H9 (cell line): Measurements from ENCODE around the gene DUSP18. TPM values are rescaled to one million over a fixed set of nuclear protein-coding genes. Genes with fewer than 3 reads are reported as not detected.

Experiments used
- DNase-seq: peaks from one replicate; pipeline ENCODE4 v3.0.0-alpha.2; 2017
- H2AFZ ChIP-seq: one replicate; pipeline ENCODE4 v1.6.1; 2013; ENCODE audit warnings: mild to moderate bottlenecking, low read length, control low read depth, moderate library complexity
- H2AK5ac ChIP-seq: 2 replicates; pipeline ENCODE4 v1.6.1; 2013; ENCODE audit warnings: low read length, control low read depth, mixed read lengths; ENCODE audit not compliant: insufficient read length
- H2BK120ac ChIP-seq: one replicate; pipeline ENCODE4 v1.6.1; 2013; ENCODE audit warnings: low read depth, mild to moderate bottlenecking, low read length, control low read depth, inconsistent platforms; ENCODE audit not compliant: poor library complexity, severe bottlenecking
- H2BK12ac ChIP-seq: 2 replicates; pipeline ENCODE4 v1.6.1; 2013; ENCODE audit warnings: low read length, control low read depth, mixed read lengths, low read depth; ENCODE audit not compliant: insufficient read length
- H2BK15ac ChIP-seq: 2 replicates; pipeline ENCODE4 v1.6.1; 2013; ENCODE audit warnings: low read depth, low read length, control low read depth
- H2BK20ac ChIP-seq: one replicate; pipeline ENCODE4 v1.6.1; 2013; ENCODE audit warnings: low read depth, mild to moderate bottlenecking, low read length, control low read depth, inconsistent platforms; ENCODE audit not compliant: poor library complexity, severe bottlenecking
- H2BK5ac ChIP-seq: 2 replicates; pipeline ENCODE4 v1.6.1; 2013; ENCODE audit warnings: low read length, control low read depth, mixed read lengths; ENCODE audit not compliant: insufficient read length
- H3K14ac ChIP-seq: 2 replicates; pipeline ENCODE4 v1.6.1; 2013; ENCODE audit warnings: low read length, control low read depth; ENCODE audit not compliant: insufficient read depth
- H3K18ac ChIP-seq: 2 replicates; pipeline ENCODE4 v1.6.1; 2013; ENCODE audit warnings: low read depth, mild to moderate bottlenecking, mixed read lengths, low read length, control low read depth; ENCODE audit not compliant: insufficient read length
- H3K23ac ChIP-seq: 2 replicates; pipeline ENCODE4 v1.6.1; 2013; ENCODE audit warnings: low read length, control low read depth, mixed read lengths, low read depth; ENCODE audit not compliant: insufficient read length
- H3K23me2 ChIP-seq: 2 replicates; pipeline ENCODE4 v1.6.1; 2013; ENCODE audit warnings: low read depth, mild to moderate bottlenecking, mixed read lengths, low read length, control low read depth; ENCODE audit not compliant: insufficient read length, poor library complexity, severe bottlenecking
- H3K27ac ChIP-seq: 2 replicates; pipeline ENCODE4 v1.5.1; 2013; ENCODE audit warnings: low read length, control low read depth, mixed read lengths, low read depth; ENCODE audit not compliant: insufficient read length
- H3K27me3 ChIP-seq: 2 replicates; pipeline ENCODE4 v1.6.1; 2013; ENCODE audit warnings: low read length, control low read depth, inconsistent platforms; ENCODE audit not compliant: insufficient read depth
- H3K4ac ChIP-seq: 2 replicates; pipeline ENCODE4 v1.6.1; 2013; ENCODE audit warnings: low read depth, mild to moderate bottlenecking, control low read depth, inconsistent platforms, low read length, moderate library complexity
- H3K4me1 ChIP-seq: 2 replicates; pipeline ENCODE4 v1.6.1; 2013; ENCODE audit warnings: low read length, control low read depth, inconsistent platforms; ENCODE audit not compliant: insufficient read depth
- H3K4me2 ChIP-seq: 2 replicates; pipeline ENCODE4 v1.6.1; 2013; ENCODE audit warnings: low read length, control low read depth, mixed read lengths; ENCODE audit not compliant: insufficient read length, insufficient read depth
- H3K56ac ChIP-seq: 2 replicates; pipeline ENCODE4 v1.6.1; 2013; ENCODE audit warnings: low read depth, mild to moderate bottlenecking, mixed read lengths, low read length, control low read depth; ENCODE audit not compliant: insufficient read length
- H3K79me1 ChIP-seq: 2 replicates; pipeline ENCODE4 v1.6.1; 2013; ENCODE audit warnings: low read depth, mild to moderate bottlenecking, moderate library complexity, low read length, control low read depth, inconsistent platforms; ENCODE audit not compliant: insufficient read depth, poor library complexity, severe bottlenecking
- H3K79me2 ChIP-seq: 2 replicates; pipeline ENCODE4 v1.6.1; 2013; ENCODE audit warnings: low read length, control low read depth, inconsistent platforms; ENCODE audit not compliant: insufficient read depth
- H3K9ac ChIP-seq: 2 replicates; pipeline ENCODE4 v1.6.1; 2013; ENCODE audit warnings: low read length, control low read depth, mixed read lengths; ENCODE audit not compliant: insufficient read length; ENCODE audit errors: extremely low read depth
- H3K9me3 ChIP-seq: one replicate; pipeline ENCODE4 v1.6.1; 2013; ENCODE audit warnings: low read depth, low read length, inconsistent platforms; ENCODE audit not compliant: control insufficient read depth
- H3T11ph ChIP-seq: one replicate; pipeline ENCODE4 v1.6.1; 2013; ENCODE audit warnings: mild to moderate bottlenecking, low read length, control low read depth, inconsistent platforms
- H4K20me1 ChIP-seq: one replicate; pipeline ENCODE4 v1.6.1; 2013; ENCODE audit not compliant: control insufficient read depth, insufficient read length, insufficient read depth
- H4K5ac ChIP-seq: 2 replicates; pipeline ENCODE4 v1.6.1; 2013; ENCODE audit warnings: low read depth, mild to moderate bottlenecking, mixed read lengths, low read length, control low read depth; ENCODE audit not compliant: insufficient read length
- H4K8ac ChIP-seq: replicated peaks from 2 replicates; pipeline ENCODE4 v1.6.1; 2013; ENCODE audit warnings: low read length, control low read depth, mixed read lengths, low read depth; ENCODE audit not compliant: insufficient read length
- H4K91ac ChIP-seq: 2 replicates; pipeline ENCODE4 v1.6.1; 2013; ENCODE audit warnings: low read depth, mild to moderate bottlenecking, moderate library complexity, mixed read lengths, low read length, control low read depth; ENCODE audit not compliant: insufficient read length
- H3K27ac Mint-ChIP-seq, 3 experiments: 2 replicates in 2 of 3; 3 replicates in 1 of 3; pipeline ENCODE4 v1.8.0; 2020 to 2021; ENCODE audit warnings: mixed read lengths in 3 of 3, mild to moderate bottlenecking in 1 of 3, moderate library complexity in 1 of 3
- H3K27me3 Mint-ChIP-seq: 2 replicates; pipeline ENCODE4 v1.8.0; 2021; ENCODE audit warnings: low read depth, mild to moderate bottlenecking, moderate library complexity, mixed read lengths
- H3K36me3 Mint-ChIP-seq, 3 experiments: 2 replicates in 2 of 3; 3 replicates in 1 of 3; pipeline ENCODE4 v1.8.0; 2020 to 2021; ENCODE audit warnings: low read depth in 3 of 3, mixed read lengths in 3 of 3; ENCODE audit not compliant: insufficient read depth in 1 of 3
- H3K4me1 Mint-ChIP-seq, 2 experiments: 2 replicates each; pipeline ENCODE4 v1.8.0; 2020; ENCODE audit warnings: mixed read lengths in 2 of 2
- H3K4me3 Mint-ChIP-seq, 2 experiments: 2 replicates in 1 of 2; 3 replicates in 1 of 2; pipeline ENCODE4 v1.8.0; 2020 to 2021; ENCODE audit warnings: mild to moderate bottlenecking in 2 of 2, mixed read lengths in 2 of 2, moderate library complexity in 1 of 2
- H3K9me3 Mint-ChIP-seq, 2 experiments: 2 replicates in 1 of 2; 3 replicates in 1 of 2; pipeline ENCODE4 v1.8.0; 2020; ENCODE audit warnings: mild to moderate bottlenecking in 2 of 2, mixed read lengths in 2 of 2, moderate library complexity in 1 of 2
- WGBS: extraction: QIAGEN DNeasy Blood & Tissue Kit; methylation state at CpG from one replicate; pipeline ENCODE4 v1.1.7; 2013; ENCODE audit warnings: missing lambda C conversion rate, low lambda C conversion rate, mixed read lengths; ENCODE audit not compliant: insufficient read length; ENCODE audit errors: extremely low coverage; 5-methylcytosine and 5-hydroxymethylcytosine counted together
- total RNA-seq: library from RNA; stranded (reverse); gene quantifications from 2 replicates; pipeline ENCODE4 v1.2.1, GENCODE V29; 2021
- TF ChIP-seq, protein P1 (sequence below): fragments of 200-600 bp; sonication (generic); conservative IDR thresholded peaks from 3 replicates; pipeline ENCODE4 v1.8.0; 2021; ENCODE audit warnings: antibody characterized with exemption, mild to moderate bottlenecking

DUSP18 gene
- total RNA-seq, 1 experiment from 2014 or later, result 2.6 TPM

DNA sequence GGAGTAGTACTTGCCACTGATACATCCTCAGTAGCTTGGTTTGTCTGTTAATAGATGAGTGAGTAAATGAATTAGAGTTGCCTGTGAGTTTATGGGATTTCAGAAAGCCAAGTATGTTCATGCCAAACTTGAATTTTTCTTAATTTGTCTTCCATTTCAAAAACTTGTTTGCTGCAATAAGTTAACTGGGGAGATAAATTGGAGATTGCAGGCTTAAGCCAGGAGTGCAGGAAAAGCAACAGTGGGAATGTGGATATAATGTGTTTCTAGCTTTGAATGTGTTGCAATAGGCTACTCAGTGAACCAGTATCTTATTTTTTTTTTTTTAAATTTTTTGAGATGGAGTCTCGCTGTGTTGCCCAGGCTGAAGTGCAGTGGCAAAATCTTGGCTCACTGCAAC, 35.2 kb upstream of the DUSP18 start:
- Histone ChIP-seq H3T11ph (no peak overlapping the region), H3K4ac (no peak overlapping the region), H2BK20ac (no peak overlapping the region), H3K9me3 (no peaks in the 10 kb centered on the region), H2BK15ac (no peak overlapping the region), H3K23ac (no peak overlapping the region), H2AFZ (no peak overlapping the region), H2BK5ac (no peak overlapping the region), H4K91ac (no peak overlapping the region), H3K56ac (no peak overlapping the region), H3K4me1 (no peaks in the 10 kb centered on the region; the same call in 1 of the 2 replicates), H4K5ac (no peak overlapping the region), H2BK12ac (no peak overlapping the region), H3K14ac (no peak overlapping the region), H3K18ac (no peak overlapping the region), H3K79me1 (no peaks in the 10 kb centered on the region), H3K4me2 (no peak overlapping the region), H2AK5ac (no peak overlapping the region), H3K23me2 (no peaks in the 10 kb centered on the region), H3K27me3 (no peaks in the 10 kb centered on the region), H4K20me1 (no peaks in the 10 kb centered on the region), H3K9ac (no peak overlapping the region), H3K27ac (no peak overlapping the region), H4K8ac (no peak overlapping the region), H2BK120ac (no peak overlapping the region), H3K79me2 (no peaks in the 10 kb centered on the region)
- Mint-ChIP-seq H3K9me3 (no peaks in the 10 kb centered on the region), H3K27ac (no peak overlapping the region), H3K4me1 (peaks cover 16% of the 10 kb centered on the region in 2 experiments), H3K27me3 (peaks cover 2% of the 10 kb centered on the region), H3K36me3 (no peaks in the 10 kb centered on the region), H3K4me3 (no peak overlapping the region)
- WGBS, result no CpG with 5 or more reads among the region's 1 CpG
- DNase-seq, result no peak
- TF ChIP-seq, protein P1, sequence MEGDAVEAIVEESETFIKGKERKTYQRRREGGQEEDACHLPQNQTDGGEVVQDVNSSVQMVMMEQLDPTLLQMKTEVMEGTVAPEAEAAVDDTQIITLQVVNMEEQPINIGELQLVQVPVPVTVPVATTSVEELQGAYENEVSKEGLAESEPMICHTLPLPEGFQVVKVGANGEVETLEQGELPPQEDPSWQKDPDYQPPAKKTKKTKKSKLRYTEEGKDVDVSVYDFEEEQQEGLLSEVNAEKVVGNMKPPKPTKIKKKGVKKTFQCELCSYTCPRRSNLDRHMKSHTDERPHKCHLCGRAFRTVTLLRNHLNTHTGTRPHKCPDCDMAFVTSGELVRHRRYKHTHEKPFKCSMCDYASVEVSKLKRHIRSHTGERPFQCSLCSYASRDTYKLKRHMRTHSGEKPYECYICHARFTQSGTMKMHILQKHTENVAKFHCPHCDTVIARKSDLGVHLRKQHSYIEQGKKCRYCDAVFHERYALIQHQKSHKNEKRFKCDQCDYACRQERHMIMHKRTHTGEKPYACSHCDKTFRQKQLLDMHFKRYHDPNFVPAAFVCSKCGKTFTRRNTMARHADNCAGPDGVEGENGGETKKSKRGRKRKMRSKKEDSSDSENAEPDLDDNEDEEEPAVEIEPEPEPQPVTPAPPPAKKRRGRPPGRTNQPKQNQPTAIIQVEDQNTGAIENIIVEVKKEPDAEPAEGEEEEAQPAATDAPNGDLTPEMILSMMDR, result no peak
